GM12864 (cell line): ENCODE data around the gene SUPT20HL1.
"Not testable (repeated sequence)": the region's sequence is repeated elsewhere in the genome, so short reads cannot be mapped to it uniquely, and the experiment has no call there.

Source experiments
- DNase-seq: peaks from one replicate; pipeline ENCODE4 v3.0.0-alpha.2; 2011; ENCODE audit warnings: low read depth
- H3K4me3 ChIP-seq: 2 replicates; pipeline ENCODE4 v1.5.1; 2011; ENCODE audit warnings: mild to moderate bottlenecking, low read depth, low read length, control low read depth
- TF ChIP-seq, protein P1 (sequence below): IDR thresholded peaks from 2 replicates; pipeline ENCODE4 v1.5.1; 2011; ENCODE audit warnings: low read depth, mild to moderate bottlenecking, moderate library complexity, low read length, control low read depth, inconsistent platforms; ENCODE audit errors: missing control alignments

SUPT20HL1 gene

DNA sequence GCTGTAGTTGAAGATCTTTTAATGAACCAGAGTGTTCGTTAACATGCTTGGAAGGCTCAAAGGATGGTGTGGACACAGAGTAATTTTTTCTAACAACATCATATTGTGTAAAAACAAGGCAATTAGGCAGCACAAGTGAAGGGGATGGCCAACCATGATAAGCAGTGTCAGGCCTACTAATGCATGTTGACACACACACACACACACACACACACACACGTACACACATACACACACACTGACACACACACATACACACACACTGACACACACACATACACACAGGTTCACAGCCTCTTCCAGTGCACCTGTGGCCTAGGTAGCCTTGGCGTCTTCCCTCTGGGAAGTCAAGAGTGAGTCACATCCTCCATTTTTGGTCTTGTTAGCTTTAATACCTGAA is at the start of gene SUPT20HL1:
TSS of gene SUPT20HL1 (plus strand) at position 368 of the 400 bp plus-strand sequence. CDS start 2,122 bp downstream, outside the sequence.
- H3K4me3 ChIP-seq: no peak within 1 kb of the TSS
- TF ChIP-seq, protein P1, sequence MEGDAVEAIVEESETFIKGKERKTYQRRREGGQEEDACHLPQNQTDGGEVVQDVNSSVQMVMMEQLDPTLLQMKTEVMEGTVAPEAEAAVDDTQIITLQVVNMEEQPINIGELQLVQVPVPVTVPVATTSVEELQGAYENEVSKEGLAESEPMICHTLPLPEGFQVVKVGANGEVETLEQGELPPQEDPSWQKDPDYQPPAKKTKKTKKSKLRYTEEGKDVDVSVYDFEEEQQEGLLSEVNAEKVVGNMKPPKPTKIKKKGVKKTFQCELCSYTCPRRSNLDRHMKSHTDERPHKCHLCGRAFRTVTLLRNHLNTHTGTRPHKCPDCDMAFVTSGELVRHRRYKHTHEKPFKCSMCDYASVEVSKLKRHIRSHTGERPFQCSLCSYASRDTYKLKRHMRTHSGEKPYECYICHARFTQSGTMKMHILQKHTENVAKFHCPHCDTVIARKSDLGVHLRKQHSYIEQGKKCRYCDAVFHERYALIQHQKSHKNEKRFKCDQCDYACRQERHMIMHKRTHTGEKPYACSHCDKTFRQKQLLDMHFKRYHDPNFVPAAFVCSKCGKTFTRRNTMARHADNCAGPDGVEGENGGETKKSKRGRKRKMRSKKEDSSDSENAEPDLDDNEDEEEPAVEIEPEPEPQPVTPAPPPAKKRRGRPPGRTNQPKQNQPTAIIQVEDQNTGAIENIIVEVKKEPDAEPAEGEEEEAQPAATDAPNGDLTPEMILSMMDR: no peak
- DNase-seq: no peak

DNA sequence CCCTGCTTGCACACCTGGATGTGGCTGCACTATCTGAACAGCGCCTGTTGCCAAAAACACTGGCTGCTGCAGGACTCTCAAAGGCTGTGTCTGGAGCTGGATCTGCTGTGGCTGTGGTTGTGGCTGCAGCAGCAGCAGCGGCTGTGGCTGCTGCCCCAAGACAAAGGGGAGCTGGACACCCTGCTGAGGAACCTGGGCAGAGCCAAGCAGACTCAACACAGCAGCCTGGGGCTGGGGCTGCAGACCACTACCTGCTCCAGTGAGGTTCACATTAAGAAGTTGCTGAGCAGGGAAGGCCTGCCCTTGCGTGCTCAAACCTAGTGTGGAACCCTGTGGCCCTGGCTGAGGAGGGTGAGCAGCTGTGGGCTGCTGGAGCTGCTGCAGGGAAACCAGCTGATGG is 49.5 kb upstream of the SUPT20HL1 start:
- DNase-seq, H3K4me3 ChIP-seq: not testable (repeated sequence)

DNA sequence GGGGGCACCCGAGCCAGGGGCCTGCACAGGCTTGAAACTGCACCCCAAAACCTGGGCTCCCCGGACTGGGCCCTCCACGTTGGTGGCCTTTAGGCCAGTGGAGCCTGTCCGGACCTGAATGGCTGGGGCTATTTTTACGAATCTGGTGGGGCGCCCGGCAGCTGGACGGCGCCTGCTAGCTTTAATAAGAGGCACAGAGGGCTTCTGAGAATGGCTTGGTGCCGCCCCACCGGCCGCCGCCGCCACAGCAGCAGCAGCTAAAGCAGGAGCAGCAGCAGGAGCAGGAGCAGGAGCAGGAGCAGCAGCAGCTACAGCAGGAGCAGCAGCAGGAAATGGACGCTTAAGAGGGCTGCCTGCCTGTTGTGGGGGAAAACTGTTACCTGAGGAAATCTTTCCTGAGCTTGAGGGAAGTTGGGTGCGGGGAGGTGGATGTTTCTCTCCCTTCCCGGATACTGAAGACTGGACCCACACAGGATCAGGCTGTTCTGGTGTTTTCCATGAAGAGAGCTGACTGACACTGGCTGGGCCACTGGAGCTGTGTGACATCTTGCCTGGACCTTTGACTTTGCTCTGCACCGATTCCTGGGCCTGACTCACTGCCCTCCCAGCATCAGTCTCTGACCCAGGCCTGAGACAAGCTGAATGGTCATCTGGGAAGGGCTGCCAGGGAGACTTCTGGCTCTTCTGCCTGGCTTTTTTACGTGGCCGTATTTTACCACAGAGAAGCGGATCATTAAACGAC is 48.8 kb upstream of the SUPT20HL1 start:
- H3K4me3 ChIP-seq, DNase-seq: not testable (repeated sequence)

DNA sequence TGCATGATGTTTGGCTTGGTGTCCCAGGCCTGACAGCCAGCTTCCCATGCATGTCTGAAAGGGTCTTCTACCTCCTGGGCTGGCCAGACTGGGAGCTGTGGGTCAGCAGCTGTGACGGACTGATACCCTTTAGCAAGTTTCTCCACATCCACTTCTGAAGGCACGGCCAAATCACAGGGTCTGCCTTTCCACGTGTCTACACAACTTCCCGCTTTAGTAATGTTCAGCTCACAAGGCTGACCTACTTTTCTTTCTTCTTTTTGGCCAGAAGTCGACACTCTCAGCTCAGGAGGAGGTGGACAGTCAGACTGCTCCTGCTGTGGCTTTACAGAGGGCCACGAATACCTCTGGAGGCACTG is 48.2 kb upstream of the SUPT20HL1 start:
- DNase-seq: not testable (repeated sequence)

DNA sequence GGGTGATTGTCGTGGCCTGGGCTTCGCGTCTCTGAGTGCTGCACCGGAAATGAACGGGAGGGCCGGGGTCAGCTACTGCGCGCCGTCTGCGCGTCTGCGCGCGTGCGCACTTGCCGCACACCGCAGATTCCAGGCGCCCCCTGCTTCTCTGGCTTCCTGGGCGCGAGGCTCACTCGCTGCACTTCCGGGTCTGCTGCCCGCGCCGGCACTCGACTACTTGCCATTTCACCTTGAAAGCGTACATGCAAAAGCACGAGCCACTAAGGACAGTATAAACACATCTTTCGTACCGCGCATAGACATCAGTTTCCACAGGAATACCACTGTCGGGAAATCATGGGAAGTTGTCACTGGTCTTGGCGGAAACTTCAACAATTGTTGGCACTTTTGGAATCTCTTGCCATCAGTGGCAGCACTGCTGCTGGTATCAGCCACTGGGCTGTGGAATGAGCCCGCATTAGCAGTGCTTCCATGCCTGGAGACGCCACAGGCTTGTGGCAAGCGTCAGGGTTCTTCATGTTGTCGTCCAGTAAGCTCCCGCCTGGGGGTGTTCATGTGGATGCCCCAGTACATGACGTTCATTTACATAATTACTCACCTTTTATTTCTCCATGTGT is 46.3 kb upstream of the SUPT20HL1 start, which contains the start of gene SUPT20HL2:
TSS of gene SUPT20HL2 (minus strand) at position 51 of the 617 bp plus-strand sequence. CDS start 754 bp downstream, outside the sequence.
- DNase-seq: no peak
- TF ChIP-seq, protein P1: no peak

More for the DNA sequence above, 48.2 kb upstream of the SUPT20HL1 start:
- H3K4me3 ChIP-seq: not testable (repeated sequence)

DNA sequence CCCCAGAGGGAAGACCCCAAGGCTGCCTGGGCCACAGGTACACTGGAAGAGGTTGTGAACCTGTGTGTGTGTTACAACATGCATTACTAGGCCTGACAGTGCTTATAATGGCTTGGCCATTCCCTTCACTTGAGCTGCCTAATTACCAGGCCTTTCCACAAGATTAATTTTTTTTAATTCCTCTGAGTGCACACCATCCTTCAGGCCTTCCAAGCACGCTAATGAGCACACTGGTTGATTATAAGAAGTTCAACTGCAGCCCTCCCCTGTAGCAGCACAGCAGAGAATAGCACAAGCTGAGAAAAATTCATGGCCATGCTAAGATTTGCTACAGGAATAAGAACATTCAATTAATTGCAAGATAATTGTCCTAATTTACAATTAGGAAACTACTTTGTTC is 44.3 kb upstream of the SUPT20HL1 start:
- TF ChIP-seq, protein P1: no peak
- H3K4me3 ChIP-seq: no peak overlapping the region
- DNase-seq: no peak

More for the DNA sequence above, 46.3 kb upstream of the SUPT20HL1 start, which contains the start of gene SUPT20HL2:
- H3K4me3 ChIP-seq: no peak within 1 kb of the TSS

DNA sequence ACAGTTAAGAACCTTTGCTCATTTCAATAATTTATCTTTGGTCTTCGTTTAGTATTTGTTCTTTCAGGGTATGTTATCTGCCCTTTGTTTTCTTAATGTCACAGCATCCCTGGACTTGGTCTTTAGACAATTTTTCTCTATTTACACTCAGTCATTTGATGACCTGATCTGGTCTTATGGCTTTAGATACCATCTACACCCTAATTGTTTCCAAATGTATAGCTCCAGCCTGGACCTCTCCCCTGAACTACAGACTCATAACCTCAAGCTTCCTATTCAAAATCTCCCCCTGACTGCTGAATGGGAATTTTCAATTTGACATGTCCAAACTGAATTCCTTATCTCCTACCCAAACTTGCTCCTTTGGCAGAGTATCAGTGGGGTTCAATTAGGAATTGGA is 42.9 kb upstream of the SUPT20HL1 start:
- DNase-seq: no peak
- H3K4me3 ChIP-seq: no peak overlapping the region
- TF ChIP-seq, protein P1: no peak

DNA sequence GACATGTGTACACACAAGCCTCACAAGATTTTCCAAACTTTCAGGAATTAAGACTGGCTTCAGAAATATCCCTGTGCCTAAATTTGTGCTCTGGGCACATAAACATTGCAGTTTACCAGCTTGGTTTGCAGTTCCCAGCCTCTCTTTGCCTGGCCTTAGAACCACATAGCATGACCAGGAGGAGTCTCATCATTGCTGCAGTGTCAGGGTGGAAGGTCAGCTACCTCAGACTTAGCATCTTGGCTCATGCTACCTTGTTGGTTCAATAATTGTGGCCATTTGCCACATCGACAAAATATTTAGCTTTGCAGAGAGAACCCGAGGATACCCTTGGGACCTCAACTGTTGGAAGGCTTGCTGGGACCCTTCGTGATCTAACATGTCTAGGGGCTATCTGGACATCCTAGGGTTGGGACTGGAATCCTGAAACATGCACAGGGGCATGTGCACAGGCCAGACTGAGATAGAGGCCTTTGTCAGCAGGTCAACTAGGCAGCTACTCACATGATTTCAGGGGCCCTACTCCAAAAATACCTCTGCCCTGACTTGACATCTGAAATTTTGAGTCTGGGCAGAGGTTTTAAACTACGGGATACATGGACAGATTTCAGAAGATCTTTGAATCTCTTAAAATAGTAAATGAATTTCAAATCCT is 38.6 kb upstream of the SUPT20HL1 start:
- no peak overlapping the region for H3K4me3 ChIP-seq
- TF ChIP-seq, protein P1: no peak
- DNase-seq: no peak
